OCI-LY7 (cell line): Measurements from ENCODE around the gene OR2A14. TPM values are rescaled to one million over a fixed set of nuclear protein-coding genes. Genes with fewer than 3 reads are reported as not detected.

Experiments used
- Bru-seq: library from RNA; stranded (reverse); fragments of 400-500 nt; gene quantifications from one replicate; lab custom pipeline; 2021; lab: Mats Ljungman, UMichigan
- BruChase-seq, 2 experiments: library from RNA; stranded (reverse); fragments of 400-500 nt; gene quantifications; one replicate each; lab custom pipeline; 2021; lab: Mats Ljungman, UMichigan
- BruUV-seq: library from RNA; stranded (reverse); fragments of 400-500 nt; replicated peaks from 2 replicates; lab custom pipeline; 2021; lab: Mats Ljungman, UMichigan
- CTCF ChIA-PET: fragments of 300-600 bp; sonication (Branson Sonifier 250); formaldehyde crosslinking; loops from one replicate; lab custom pipeline; 2022; ENCODE audit warnings: antibody characterized with exemption; ENCODE audit not compliant: unreplicated experiment; lab: Charles Lee
- POLR2A ChIA-PET: fragments of 300-600 bp; sonication (Branson Sonifier 250); formaldehyde crosslinking; loops from one replicate; lab custom pipeline; 2022; ENCODE audit warnings: antibody characterized with exemption; lab: Charles Lee
- DNase-seq: peaks from one replicate; pipeline ENCODE4 v3.0.0-alpha.2; 2015; ENCODE audit warnings: low spot score
- H2AFZ ChIP-seq: fragments of 200-600 bp; sonication (generic), shearing (Covaris generic); 2 replicates; pipeline ENCODE4 v1.6.1; 2014; ENCODE audit warnings: mild to moderate bottlenecking, antibody characterized with exemption, low read length, moderate library complexity
- H3K27ac ChIP-seq: fragments of 200-600 bp; sonication (generic); 2 replicates; pipeline ENCODE4 v1.5.1; 2014; ENCODE audit warnings: mixed run types, low read depth, mild to moderate bottlenecking, moderate library complexity, low read length, inconsistent platforms; ENCODE audit not compliant: poor library complexity, severe bottlenecking
- H3K36me3 ChIP-seq: fragments of 200-600 bp; sonication (generic); 2 replicates; pipeline ENCODE4 v1.6.1; 2014; ENCODE audit warnings: mild to moderate bottlenecking, antibody characterized with exemption, low read length, moderate library complexity, mixed read lengths; ENCODE audit not compliant: insufficient read depth
- H3K4me1 ChIP-seq: fragments of 200-600 bp; sonication (generic); 2 replicates; pipeline ENCODE4 v1.5.1; 2014; ENCODE audit warnings: mild to moderate bottlenecking, low read length; ENCODE audit not compliant: insufficient read depth, poor library complexity, severe bottlenecking
- H3K4me2 ChIP-seq: fragments of 200-600 bp; sonication (generic); 2 replicates; pipeline ENCODE4 v1.6.1; 2014; ENCODE audit warnings: mild to moderate bottlenecking, low read length
- H3K4me3 ChIP-seq: fragments of 200-600 bp; sonication (generic); 2 replicates; pipeline ENCODE4 v1.5.1; 2014; ENCODE audit warnings: mild to moderate bottlenecking, low read depth, low read length; ENCODE audit not compliant: poor library complexity, severe bottlenecking
- H3K79me2 ChIP-seq: fragments of 200-600 bp; sonication (generic); 2 replicates; pipeline ENCODE4 v1.6.1; 2016; ENCODE audit warnings: low read depth, mild to moderate bottlenecking, low read length, moderate library complexity, mixed read lengths; ENCODE audit not compliant: insufficient read depth
- H3K9me2 ChIP-seq: fragments of 200-600 bp; sonication (generic); 2 replicates; pipeline ENCODE4 v1.6.1; 2016; ENCODE audit warnings: mild to moderate bottlenecking, low read length, mixed read lengths; ENCODE audit not compliant: insufficient read depth
- H3K9me3 ChIP-seq: fragments of 200-600 bp; sonication (generic); 2 replicates; pipeline ENCODE4 v1.6.1; 2014; ENCODE audit warnings: mild to moderate bottlenecking, mixed run types, low read length, mixed read lengths
- H4K20me1 ChIP-seq: fragments of 200-600 bp; sonication (generic); 2 replicates; pipeline ENCODE4 v1.6.1; 2014; ENCODE audit warnings: mild to moderate bottlenecking, antibody characterized with exemption, low read length, moderate library complexity, mixed read lengths; ENCODE audit not compliant: insufficient read depth
- EZH2phosphoT487 ChIP-seq: fragments of 200-600 bp; sonication (generic); IDR thresholded peaks from 2 replicates; pipeline ENCODE4 v1.6.1; 2018; ENCODE audit warnings: low read depth, borderline replicate concordance, mild to moderate bottlenecking, mixed run types, antibody characterized with exemption, low read length, moderate library complexity, mixed read lengths
- intact Hi-C: fragments of 100-400 bp; cut with micrococcal nuclease; formaldehyde crosslinking; loops from one replicate; pipeline ENCODE4 v1.10.0; 2022; ENCODE audit not compliant: unreplicated experiment
- long read RNA-seq: library from polyadenylated mRNA; stranded (forward); transcript quantifications from one replicate; pipeline ENCODE4 v2.0.0, GENCODE V29; 2022
- total RNA-seq, 2 experiments: library from RNA; depleted of rRNA in 1 of 2; stranded (reverse); fragments of >200 nt in 1 of 2; shearing (Covaris generic) in 1 of 2; gene quantifications; 2 replicates each; pipeline ENCODE4 v1.2.3, GENCODE V29; 2014 to 2022
- TF ChIP-seq, protein P1 (sequence below): fragments of 200-600 bp; sonication (generic); conservative IDR thresholded peaks from 2 replicates; pipeline ENCODE4 v1.5.1; 2014; ENCODE audit warnings: mild to moderate bottlenecking, antibody characterized with exemption, low read length, moderate library complexity, mixed read lengths

OR2A14 gene, protein sequence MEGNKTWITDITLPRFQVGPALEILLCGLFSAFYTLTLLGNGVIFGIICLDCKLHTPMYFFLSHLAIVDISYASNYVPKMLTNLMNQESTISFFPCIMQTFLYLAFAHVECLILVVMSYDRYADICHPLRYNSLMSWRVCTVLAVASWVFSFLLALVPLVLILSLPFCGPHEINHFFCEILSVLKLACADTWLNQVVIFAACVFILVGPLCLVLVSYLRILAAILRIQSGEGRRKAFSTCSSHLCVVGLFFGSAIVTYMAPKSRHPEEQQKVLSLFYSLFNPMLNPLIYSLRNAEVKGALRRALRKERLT
- total RNA-seq (2014; rRNA removed; shearing (Covaris generic)): not detected in 2 replicates
- not detected in 2 replicates for total RNA-seq (2022)
- Bru-seq, nascent RNA: not detected
- BruChase-seq, experiment 1, labeled RNA remaining after a 6-hour chase: not detected
- BruChase-seq, experiment 2, labeled RNA remaining after a 2-hour chase: not detected
- long read RNA-seq: 0 reads

DNA sequence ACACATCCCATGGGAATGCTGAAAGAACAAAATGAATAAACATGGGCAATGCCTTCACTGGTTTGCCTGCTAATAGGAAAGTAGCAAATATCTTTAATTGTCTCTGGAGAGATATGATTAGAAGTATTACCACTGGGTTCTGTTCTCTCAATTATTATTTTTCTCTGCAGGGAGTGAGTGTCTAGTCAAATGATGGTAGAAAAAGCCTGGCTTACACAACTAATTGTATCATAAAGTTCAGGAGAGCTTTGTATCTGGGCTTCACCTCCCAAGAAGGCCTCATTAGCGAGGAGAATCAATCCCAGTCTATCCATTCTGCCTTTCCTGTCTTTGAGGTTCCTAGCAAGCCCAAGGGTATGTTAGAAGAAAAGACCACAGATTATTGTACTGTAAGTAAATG, at the start of gene OR2A14:
Gene OR2A14 (plus strand): TSS at position 301 of the 400 bp plus-strand sequence. CDS start 5,937 bp downstream, outside the sequence.
- intact Hi-C loops: loop anchor here (10.0 kb wide), 1 partner anchor 188 kb away; the partner anchor contains the start of gene OR2F2
- no TSS peak for BruUV-seq
- no peak within 1 kb of the TSS for H3K4me2 ChIP-seq
- no peak for DNase-seq
- TF ChIP-seq EZH2phosphoT487: no peak
- TF ChIP-seq, protein P1, sequence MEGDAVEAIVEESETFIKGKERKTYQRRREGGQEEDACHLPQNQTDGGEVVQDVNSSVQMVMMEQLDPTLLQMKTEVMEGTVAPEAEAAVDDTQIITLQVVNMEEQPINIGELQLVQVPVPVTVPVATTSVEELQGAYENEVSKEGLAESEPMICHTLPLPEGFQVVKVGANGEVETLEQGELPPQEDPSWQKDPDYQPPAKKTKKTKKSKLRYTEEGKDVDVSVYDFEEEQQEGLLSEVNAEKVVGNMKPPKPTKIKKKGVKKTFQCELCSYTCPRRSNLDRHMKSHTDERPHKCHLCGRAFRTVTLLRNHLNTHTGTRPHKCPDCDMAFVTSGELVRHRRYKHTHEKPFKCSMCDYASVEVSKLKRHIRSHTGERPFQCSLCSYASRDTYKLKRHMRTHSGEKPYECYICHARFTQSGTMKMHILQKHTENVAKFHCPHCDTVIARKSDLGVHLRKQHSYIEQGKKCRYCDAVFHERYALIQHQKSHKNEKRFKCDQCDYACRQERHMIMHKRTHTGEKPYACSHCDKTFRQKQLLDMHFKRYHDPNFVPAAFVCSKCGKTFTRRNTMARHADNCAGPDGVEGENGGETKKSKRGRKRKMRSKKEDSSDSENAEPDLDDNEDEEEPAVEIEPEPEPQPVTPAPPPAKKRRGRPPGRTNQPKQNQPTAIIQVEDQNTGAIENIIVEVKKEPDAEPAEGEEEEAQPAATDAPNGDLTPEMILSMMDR: no peak
- no peak within 1 kb of the TSS for H3K27ac ChIP-seq
- ChIA-PET CTCF (no interaction called here), POLR2A (no interaction called here)
- no peak within 1 kb of the TSS for H3K4me3 ChIP-seq
- no peaks in the 10 kb centered on the region for H3K79me2 ChIP-seq
- H2AFZ ChIP-seq: no peak within 1 kb of the TSS
- no peaks in the 10 kb centered on the region for H4K20me1 ChIP-seq
- H3K9me3 ChIP-seq: no peaks in the 10 kb centered on the region
- H3K9me2 ChIP-seq: no peaks in the 10 kb centered on the region
- H3K4me1 ChIP-seq: no peaks in the 10 kb centered on the region
- H3K36me3 ChIP-seq: no peaks in the 10 kb centered on the region

GRCh38 chr7:144074374-144074773, 48.6 kb upstream of the OR2A14 start:
- no peak overlapping the region for H3K27ac ChIP-seq
- DNase-seq: no peak
- POLR2A ChIA-PET: no interaction called here
- H3K9me3 ChIP-seq: no peaks in the 10 kb centered on the region
- intact Hi-C loops: no loop called here
- H3K9me2 ChIP-seq: no peaks in the 10 kb centered on the region
- no peak overlapping the region for H2AFZ ChIP-seq
- CTCF ChIA-PET: no interaction called here
- H3K79me2 ChIP-seq: no peaks in the 10 kb centered on the region
- no peaks in the 10 kb centered on the region for H3K36me3 ChIP-seq
- H4K20me1 ChIP-seq: no peaks in the 10 kb centered on the region
- H3K4me1 ChIP-seq: no peaks in the 10 kb centered on the region
- no peak overlapping the region for H3K4me3 ChIP-seq
- H3K4me2 ChIP-seq: no peak overlapping the region
- no TSS peak for BruUV-seq
- TF ChIP-seq, protein P1: no peak
- no peak for TF ChIP-seq EZH2phosphoT487

DNA sequence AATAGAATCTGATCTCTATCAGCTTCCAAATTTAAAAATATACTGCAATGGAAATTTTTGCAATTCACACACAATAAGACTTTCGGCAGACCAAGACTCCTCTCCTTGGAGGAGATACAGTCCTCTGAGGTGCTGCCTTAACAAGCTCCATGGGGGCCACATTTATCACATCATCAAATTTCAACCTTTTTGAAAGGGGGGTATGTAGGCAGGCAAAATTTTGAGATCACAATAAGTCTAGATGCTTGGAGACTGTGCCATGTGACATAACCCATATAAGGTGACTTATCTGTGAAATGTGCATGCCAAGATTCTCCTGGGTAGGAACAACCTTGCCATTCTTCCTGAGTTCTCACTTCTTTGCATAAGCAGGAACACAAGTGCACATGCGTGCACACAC, 37.0 kb upstream of the OR2A14 start, which contains the start of gene OR2A12:
Gene OR2A12 (plus strand): TSS at position 301 of the 400 bp plus-strand sequence. CDS start 8,830 bp downstream, outside the sequence.
- ChIA-PET CTCF (no interaction called here), POLR2A (no interaction called here)
- TF ChIP-seq EZH2phosphoT487: no peak
- TF ChIP-seq, protein P1: no peak
- H3K79me2 ChIP-seq: no peaks in the 10 kb centered on the region
- H3K36me3 ChIP-seq: no peaks in the 10 kb centered on the region
- H4K20me1 ChIP-seq: no peaks in the 10 kb centered on the region
- H3K9me3 ChIP-seq: no peaks in the 10 kb centered on the region
- BruUV-seq: no TSS peak
- H2AFZ ChIP-seq: no peak within 1 kb of the TSS
- H3K4me1 ChIP-seq: no peaks in the 10 kb centered on the region
- H3K4me2 ChIP-seq: no peak within 1 kb of the TSS
- no peak within 1 kb of the TSS for H3K4me3 ChIP-seq
- intact Hi-C loops: no loop called here
- no peak within 1 kb of the TSS for H3K27ac ChIP-seq
- no peaks in the 10 kb centered on the region for H3K9me2 ChIP-seq
- DNase-seq: no peak
